GM23248 (cell line): ENCODE data around the gene MSH3. TPM values are rescaled to one million over a fixed set of nuclear protein-coding genes. Genes with fewer than 3 reads are reported as not detected.

Experiments
- DNase-seq: peaks from one replicate; pipeline ENCODE4 v3.0.0-alpha.2; 2015
- H2AFZ ChIP-seq: fragments of 200-600 bp; sonication (generic); 2 replicates; pipeline ENCODE4 v1.6.1; 2016; ENCODE audit warnings: antibody characterized with exemption
- H3F3A ChIP-seq: fragments of 200-600 bp; sonication (generic); 2 replicates; pipeline ENCODE4 v1.6.1; 2016; ENCODE audit warnings: mild to moderate bottlenecking, antibody characterized with exemption, mixed run types; ENCODE audit not compliant: insufficient read depth
- H3K27ac ChIP-seq: fragments of 200-600 bp; sonication (generic); 2 replicates; pipeline ENCODE4 v1.5.1; 2016; ENCODE audit warnings: mild to moderate bottlenecking
- H3K27me3 ChIP-seq: fragments of 200-600 bp; sonication (generic); replicated peaks from 2 replicates; pipeline ENCODE4 v1.6.1; 2016; ENCODE audit warnings: mild to moderate bottlenecking; ENCODE audit not compliant: insufficient read depth
- H3K36me3 ChIP-seq: fragments of 200-600 bp; sonication (generic); 2 replicates; pipeline ENCODE4 v1.6.1; 2016; ENCODE audit warnings: low read depth, mild to moderate bottlenecking
- H3K4me1 ChIP-seq: fragments of 200-600 bp; sonication (generic); 2 replicates; pipeline ENCODE4 v1.6.1; 2016; ENCODE audit warnings: mild to moderate bottlenecking; ENCODE audit not compliant: insufficient read depth
- H3K4me2 ChIP-seq: fragments of 200-600 bp; sonication (generic); one replicate; pipeline ENCODE4 v1.6.1; 2016; ENCODE audit warnings: mild to moderate bottlenecking; ENCODE audit not compliant: unreplicated experiment
- H3K4me3 ChIP-seq: fragments of 200-600 bp; sonication (generic); 2 replicates; pipeline ENCODE4 v1.5.1; 2016; ENCODE audit warnings: mild to moderate bottlenecking
- H3K79me2 ChIP-seq: fragments of 200-600 bp; sonication (generic); 2 replicates; pipeline ENCODE4 v1.6.1; 2016; ENCODE audit warnings: mild to moderate bottlenecking; ENCODE audit not compliant: insufficient read depth
- H3K9ac ChIP-seq: fragments of 200-600 bp; sonication (generic); 2 replicates; pipeline ENCODE4 v1.6.1; 2016; ENCODE audit warnings: mild to moderate bottlenecking
- H3K9me2 ChIP-seq: fragments of 200-600 bp; sonication (generic); 2 replicates; pipeline ENCODE4 v1.6.1; 2016; ENCODE audit warnings: mixed run types, mild to moderate bottlenecking, moderate library complexity; ENCODE audit not compliant: insufficient read depth
- H3K9me3 ChIP-seq: fragments of 200-600 bp; sonication (generic); one replicate; pipeline ENCODE4 v1.6.1; 2017; ENCODE audit warnings: low read depth
- H4K20me1 ChIP-seq: fragments of 200-600 bp; sonication (generic); 2 replicates; pipeline ENCODE4 v1.6.0; 2016; ENCODE audit not compliant: insufficient read depth
- EZH2 ChIP-seq: fragments of 200-600 bp; sonication (generic); IDR thresholded peaks from 2 replicates; pipeline ENCODE4 v1.6.1; 2018; ENCODE audit warnings: antibody characterized with exemption, mild to moderate bottlenecking; ENCODE audit not compliant: insufficient read depth, poor library complexity, severe bottlenecking
- EZH2phosphoT487 ChIP-seq: fragments of 200-600 bp; sonication (generic); IDR thresholded peaks from 2 replicates; pipeline ENCODE4 v1.6.1; 2018; ENCODE audit warnings: antibody characterized with exemption, moderate library complexity, mild to moderate bottlenecking, low read depth; ENCODE audit not compliant: insufficient read depth
- WGBS, 2 experiments: methylation state at CpG; one replicate each; pipeline ENCODE4 v1.1.6; 2015 to 2017; ENCODE audit warnings: low lambda C conversion rate in 2 of 2, low coverage in 1 of 2; ENCODE audit errors: missing lambda C conversion rate in 2 of 2; 5-methylcytosine and 5-hydroxymethylcytosine counted together
- in situ Hi-C: fragments of 300-500 bp; cut with MboI; formaldehyde crosslinking; loops from 2 replicates; pipeline ENCODE4 v1.15.0; 2020
- polyA plus RNA-seq: library from polyadenylated mRNA; unstranded; fragments of >200 nt; fragmentation: Nextera tagmentation; extraction: Ambion mirVana; gene quantifications from 2 replicates; pipeline ENCODE4 v1.2.1, GENCODE V29; 2016
- total RNA-seq: library from RNA; depleted of rRNA; stranded (reverse); fragments of >200 nt; shearing (Covaris generic); gene quantifications from 2 replicates; pipeline ENCODE4 v1.2.3, GENCODE V29; 2014

Gene MSH3
- total and polyA plus RNA-seq, 2 experiments from 2014 or later: 11.7 to 14.0 TPM

DNA sequence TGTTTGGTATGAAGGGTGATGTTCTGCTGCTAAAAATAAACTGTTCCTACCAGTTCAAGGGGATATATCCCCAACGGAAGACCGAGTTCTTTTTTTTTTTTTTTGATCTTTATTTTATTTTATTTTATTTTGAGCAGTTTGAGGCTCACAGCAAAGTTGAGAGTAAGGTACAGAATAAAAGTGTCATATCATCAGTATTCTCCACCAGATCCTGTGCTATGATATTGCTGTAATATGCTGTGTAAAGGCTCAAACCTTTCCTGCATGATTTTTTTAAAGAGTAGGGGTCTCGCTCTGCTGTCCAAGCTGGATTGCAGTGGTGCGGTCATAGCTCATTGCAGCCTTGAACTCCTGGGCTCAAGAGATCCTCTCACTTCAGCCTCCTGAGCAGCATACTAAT lies 35.2 kb downstream of the MSH3 start:
- Histone ChIP-seq H3K27me3 (no peaks in the 10 kb centered on the region), H2AFZ (no peak overlapping the region), H4K20me1 (no peaks in the 10 kb centered on the region), H3K27ac (no peak overlapping the region), H3K9me2 (no peaks in the 10 kb centered on the region), H3K4me2 (no peak overlapping the region), H3K9ac (no peak overlapping the region), H3K9me3 (no peaks in the 10 kb centered on the region), H3K4me1 (no peaks in the 10 kb centered on the region), H3K79me2 (peaks cover 4% of the 10 kb centered on the region; the same call in 1 of the 2 replicates), H3K4me3 (no peak overlapping the region), H3F3A (no peaks in the 10 kb centered on the region), H3K36me3 (no peaks in the 10 kb centered on the region)
- in situ Hi-C loops: loop anchor here (25.0 kb wide), 1 partner anchor 498 kb away; no protein-coding TSS in a partner anchor
- WGBS, 2 experiments: 94 to 95% methylated on average over 4 of the region's 4 CpGs
- no peak for DNase-seq
- TF ChIP-seq EZH2phosphoT487: no peak
- no peak for TF ChIP-seq EZH2

DNA sequence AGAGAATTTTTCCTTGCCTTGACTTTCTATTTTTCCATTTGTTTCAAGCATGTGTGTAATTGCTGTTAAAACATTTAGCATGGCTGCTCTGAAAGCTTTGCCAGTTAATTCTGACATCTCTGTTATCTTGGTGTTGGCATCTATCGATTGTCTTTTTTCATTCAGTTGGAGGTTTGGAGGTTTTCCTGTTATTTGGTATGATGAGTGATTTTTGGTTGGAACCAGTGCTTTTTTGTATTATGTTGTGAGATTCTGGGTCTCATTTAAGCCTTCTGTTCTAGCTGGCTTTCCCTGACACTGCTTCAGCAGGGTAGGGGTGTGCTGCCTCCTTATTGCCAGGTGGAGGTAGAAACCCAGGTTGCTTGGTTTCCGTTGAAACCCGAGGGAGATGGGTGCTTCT lies 41.2 kb downstream of the MSH3 start:
- in situ Hi-C loops: loop anchor here (25.0 kb wide), 1 partner anchor 492 kb away; no protein-coding TSS in a partner anchor
- Histone ChIP-seq H2AFZ (no peak overlapping the region), H3K79me2 (no peaks in the 10 kb centered on the region), H3K36me3 (0 out of 2 replicates have a peak, but pooled peaks cover 3% of the 10 kb centered on the region), H3K4me3 (no peak overlapping the region), H3K9me2 (no peaks in the 10 kb centered on the region), H4K20me1 (no peaks in the 10 kb centered on the region), H3K27me3 (no peaks in the 10 kb centered on the region), H3K4me2 (no peak overlapping the region), H3K4me1 (no peaks in the 10 kb centered on the region), H3K9ac (no peak overlapping the region), H3K27ac (no peak overlapping the region), H3K9me3 (no peaks in the 10 kb centered on the region), H3F3A (no peaks in the 10 kb centered on the region)
- TF ChIP-seq EZH2phosphoT487 (no peak), EZH2 (no peak)
- DNase-seq: no peak
- WGBS, 2 experiments: 64 to 73% methylated on average over 3 of the region's 3 CpGs

DNA sequence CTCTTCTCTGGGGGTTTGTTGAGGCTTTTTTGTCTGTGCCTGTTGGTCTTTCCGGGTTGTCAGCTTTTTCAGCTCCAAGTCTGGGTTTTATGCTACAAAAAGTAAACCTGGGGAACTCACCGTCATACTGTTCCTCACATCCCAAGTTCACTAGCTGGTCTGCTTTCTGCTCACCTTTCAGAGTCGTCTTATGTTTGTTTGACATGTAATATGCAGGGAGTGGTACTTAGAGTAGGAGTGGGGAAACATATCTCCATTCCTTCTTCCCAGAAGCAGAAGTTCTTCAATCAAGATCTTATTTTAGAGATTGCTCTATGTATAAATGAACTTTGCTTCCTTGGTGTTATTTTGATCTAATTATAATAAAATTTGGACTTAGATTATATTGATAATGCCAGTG lies 42.0 kb downstream of the MSH3 start:
- H3K27me3 ChIP-seq: no peaks in the 10 kb centered on the region
- TF ChIP-seq EZH2phosphoT487 (no peak), EZH2 (no peak)
- no peak overlapping the region for H2AFZ ChIP-seq
- H3K4me2 ChIP-seq: no peak overlapping the region
- WGBS, 2 experiments: 96 to 97% methylated on average over 3 of the region's 3 CpGs
- H3K79me2 ChIP-seq: no peaks in the 10 kb centered on the region
- no peak for DNase-seq
- no peaks in the 10 kb centered on the region for H3K9me3 ChIP-seq
- H4K20me1 ChIP-seq: no peaks in the 10 kb centered on the region
- no peak overlapping the region for H3K4me3 ChIP-seq
- H3F3A ChIP-seq: no peaks in the 10 kb centered on the region
- no peak overlapping the region for H3K27ac ChIP-seq
- H3K36me3 ChIP-seq: 0 out of 2 replicates have a peak, but pooled peaks cover 5% of the 10 kb centered on the region
- no peak overlapping the region for H3K9ac ChIP-seq
- in situ Hi-C loops: loop anchor here (25.0 kb wide), 1 partner anchor 491 kb away; no protein-coding TSS in a partner anchor
- no peaks in the 10 kb centered on the region for H3K9me2 ChIP-seq
- no peaks in the 10 kb centered on the region for H3K4me1 ChIP-seq

DNA sequence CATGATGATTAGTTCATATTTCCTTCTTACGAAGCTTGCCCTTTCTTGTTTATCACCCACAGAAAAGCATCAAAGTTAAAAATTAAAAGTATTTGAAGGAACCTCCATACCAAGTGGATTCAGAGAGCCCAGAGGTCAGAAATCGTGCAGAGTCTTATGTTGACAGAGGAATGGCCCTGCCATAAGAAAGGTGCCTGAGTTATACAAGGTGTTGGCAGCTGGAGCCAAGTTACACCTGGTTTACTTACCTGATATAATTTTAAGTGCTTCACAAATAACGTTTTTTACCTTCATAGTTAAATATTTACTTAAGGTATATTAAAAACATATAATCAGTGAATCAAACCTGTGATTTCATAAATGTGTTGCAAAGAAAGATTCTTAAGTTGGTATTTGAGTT lies 42.6 kb downstream of the MSH3 start:
- no peaks in the 10 kb centered on the region for H4K20me1 ChIP-seq
- no peaks in the 10 kb centered on the region for H3K4me1 ChIP-seq
- 90% methylated on average over 3 of the region's 3 CpGs for WGBS, 2 experiments
- no peak overlapping the region for H2AFZ ChIP-seq
- H3K79me2 ChIP-seq: no peaks in the 10 kb centered on the region
- no peak overlapping the region for H3K9ac ChIP-seq
- no peak overlapping the region for H3K4me3 ChIP-seq
- 0 out of 2 replicates have a peak, but pooled peaks cover 5% of the 10 kb centered on the region for H3K36me3 ChIP-seq
- DNase-seq: no peak
- in situ Hi-C loops: loop anchor here (25.0 kb wide), 1 partner anchor 490 kb away; no protein-coding TSS in a partner anchor
- H3K27ac ChIP-seq: no peak overlapping the region
- TF ChIP-seq EZH2phosphoT487: no peak
- H3F3A ChIP-seq: no peaks in the 10 kb centered on the region
- no peaks in the 10 kb centered on the region for H3K9me2 ChIP-seq
- H3K9me3 ChIP-seq: no peaks in the 10 kb centered on the region
- no peak overlapping the region for H3K4me2 ChIP-seq
- H3K27me3 ChIP-seq: no peaks in the 10 kb centered on the region

DNA sequence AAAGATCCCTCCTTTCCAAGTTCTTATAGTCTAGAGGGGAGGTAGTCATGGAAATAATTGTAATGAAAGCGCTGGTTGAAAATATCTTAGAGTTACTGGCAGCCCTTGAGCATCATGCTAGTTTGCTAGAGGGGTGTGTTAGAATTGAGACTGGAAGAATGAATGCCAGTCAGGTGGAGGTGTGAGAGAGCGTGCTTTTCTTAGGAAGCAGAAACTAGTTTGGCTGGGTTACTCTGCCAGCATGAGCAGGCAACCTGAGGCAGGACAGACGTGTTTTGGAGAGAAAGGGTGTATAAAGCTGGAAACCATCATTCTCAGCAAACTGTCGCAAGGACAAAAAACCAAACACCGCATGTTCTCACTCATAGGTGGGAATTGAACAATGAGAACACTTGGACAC lies 43.9 kb downstream of the MSH3 start:
- Histone ChIP-seq H3K9ac (no peak overlapping the region), H3K27me3 (no peaks in the 10 kb centered on the region), H3K9me2 (no peaks in the 10 kb centered on the region), H3K4me2 (no peak overlapping the region), H3K9me3 (no peaks in the 10 kb centered on the region), H3K27ac (no peak overlapping the region), H3K79me2 (no peaks in the 10 kb centered on the region), H3K36me3 (0 out of 2 replicates have a peak, but pooled peaks cover 5% of the 10 kb centered on the region), H3F3A (no peaks in the 10 kb centered on the region), H3K4me1 (no peaks in the 10 kb centered on the region), H3K4me3 (no peak overlapping the region), H2AFZ (no peak overlapping the region), H4K20me1 (no peaks in the 10 kb centered on the region)
- TF ChIP-seq EZH2phosphoT487 (no peak), EZH2 (no peak)
- in situ Hi-C loops: loop anchor here (25.0 kb wide), 1 partner anchor 489 kb away; no protein-coding TSS in a partner anchor
- 85 to 93% methylated on average over 5 of the region's 5 CpGs for WGBS, 2 experiments
- no peak for DNase-seq
